SK-N-SH (cell line): ENCODE results near the gene BCR.

Experiments
- CTCF ChIP-seq: fragments of 200-600 bp; sonication (generic); IDR thresholded peaks from 2 replicates; pipeline ENCODE4 v1.6.1; 2017; ENCODE audit warnings: antibody characterized with exemption, mild to moderate bottlenecking, moderate library complexity
- ELF1 ChIP-seq: IDR thresholded peaks from 2 replicates; pipeline ENCODE4 v1.4.0; 2012
- EZH2phosphoT487 ChIP-seq: fragments of 200-600 bp; sonication (generic); IDR thresholded peaks from 2 replicates; pipeline ENCODE4 v1.6.1; 2017; ENCODE audit warnings: low read depth, mixed run types, mild to moderate bottlenecking, antibody characterized with exemption, moderate library complexity, borderline replicate concordance
- POLR2AphosphoS5 ChIP-seq: IDR thresholded peaks from 2 replicates; pipeline ENCODE4 v1.6.1; 2012; ENCODE audit warnings: low read depth, low read length
- RAD21 ChIP-seq: IDR thresholded peaks from 2 replicates; pipeline ENCODE4 v1.6.1; 2012; ENCODE audit warnings: mild to moderate bottlenecking, low read length
- RXRA ChIP-seq: IDR thresholded peaks from 2 replicates; pipeline ENCODE4 v1.4.0; 2012; ENCODE audit warnings: low read depth, mild to moderate bottlenecking, borderline replicate concordance
- TAF1 ChIP-seq: IDR thresholded peaks from 2 replicates; pipeline ENCODE4 v1.6.1; 2012; ENCODE audit warnings: low read depth, mild to moderate bottlenecking, low read length, moderate library complexity, borderline replicate concordance
- YY1 ChIP-seq: IDR thresholded peaks from 2 replicates; pipeline ENCODE4 v1.4.0; 2012; ENCODE audit warnings: low read depth, mild to moderate bottlenecking
- TF ChIP-seq, protein P1 (sequence below): IDR thresholded peaks from 2 replicates; pipeline ENCODE4 v1.4.0; 2012; ENCODE audit warnings: low read depth

- TF ChIP-seq, protein P1, sequence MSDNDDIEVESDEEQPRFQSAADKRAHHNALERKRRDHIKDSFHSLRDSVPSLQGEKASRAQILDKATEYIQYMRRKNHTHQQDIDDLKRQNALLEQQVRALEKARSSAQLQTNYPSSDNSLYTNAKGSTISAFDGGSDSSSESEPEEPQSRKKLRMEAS = no peak
- TF ChIP-seq POLR2AphosphoS5 = no peak
- TF ChIP-seq CTCF = no peak
- no peak for TF ChIP-seq YY1
- TF ChIP-seq EZH2phosphoT487 = no peak
- no peak for TF ChIP-seq TAF1
- TF ChIP-seq RXRA = no peak
- no peak for TF ChIP-seq ELF1
- no peak for TF ChIP-seq RAD21
These were observed 17.5 kb downstream of the BCR start for GRCh38 chr22:23197836-23198235.
